ENCODE results near the gene ITPK1. TPM values are rescaled to one million over a fixed set of nuclear protein-coding genes. Genes with fewer than 3 reads are reported as not detected.

The ITPK1 gene
- total RNA-seq, 1 experiment from 2014 or later, result 88.6 TPM

DNA sequence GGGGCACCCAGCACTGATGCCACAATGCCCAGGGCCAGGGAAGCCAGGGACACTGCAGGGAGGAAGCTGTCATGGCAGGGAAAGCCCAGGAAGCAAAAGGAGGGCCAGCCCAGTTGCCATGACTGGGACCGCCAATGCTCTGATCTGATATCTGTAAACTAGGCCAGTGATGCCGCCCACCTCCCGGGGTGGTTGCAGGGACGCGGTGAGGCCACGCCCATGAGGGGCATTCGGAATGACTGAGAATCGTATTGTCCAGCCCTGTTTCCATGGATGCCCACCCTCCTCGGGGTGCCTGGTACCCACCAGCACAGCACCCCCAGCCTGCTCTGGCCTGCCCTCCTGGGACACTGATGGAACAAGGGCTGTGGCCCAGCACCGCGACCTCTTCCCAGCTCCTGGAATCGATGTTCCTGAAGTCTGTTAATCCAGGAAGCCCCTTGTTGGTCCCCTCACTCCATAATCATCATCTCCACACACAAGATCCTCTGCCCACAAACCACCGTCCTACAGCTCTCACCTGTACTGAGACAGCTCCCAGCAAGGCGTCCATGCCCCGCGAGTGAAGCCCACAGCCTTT is 144.0 kb downstream of the ITPK1 start:
- Histone ChIP-seq H2AFZ (no peak overlapping the region), H3K4me2 (no peak overlapping the region), H4K20me1 (ENCODE audit: insufficient read depth) (no peaks in the 10 kb centered on the region; the same call in none of the 2 replicates), H3K27me3 (ENCODE audit: insufficient read depth, low read depth) (no peaks in the 10 kb centered on the region), H3K4me1 (replicated peaks; ENCODE audit: insufficient read depth) (no peaks in the 10 kb centered on the region), H3K79me2 (ENCODE audit: low read depth) (peaks cover 17% of the 10 kb centered on the region; the same call in 1 of the 2 replicates), H3K27ac (no peak overlapping the region), H3K9me2 (ENCODE audit: insufficient read depth) (no peaks in the 10 kb centered on the region), H3K36me3 (ENCODE audit: low read depth) (no peaks in the 10 kb centered on the region), H3K9me3 (ENCODE audit: insufficient read depth, low read depth) (no peaks in the 10 kb centered on the region), H3K4me3 (no peak overlapping the region), H3F3A (ENCODE audit: insufficient read depth, low read depth) (no peaks in the 10 kb centered on the region; the same call in 1 of the 2 replicates)
- intact Hi-C loops (cut with micrococcal nuclease; ENCODE audit: unreplicated experiment), result loop anchor here (2.0 kb wide), 1 partner anchor 167 kb away; no protein-coding TSS in a partner anchor
- no peak for DNase-seq
- CTCF ChIA-PET, result no interaction called here
- TF ChIP-seq EZH2 (IDR thresholded peaks at IDR 0.05; ENCODE audit: low read depth) (no peak), CTCF (conservative IDR thresholded peaks at IDR 0.05) (no peak)
- POLR2A ChIA-PET (ENCODE audit: unreplicated experiment), result no interaction called here
- BruUV-seq (replicated peaks), result no TSS peak

- Histone ChIP-seq H3K4me3 (no peak overlapping the region), H3K27ac (no peak overlapping the region), H3K27me3 (ENCODE audit: insufficient read depth, low read depth) (no peaks in the 10 kb centered on the region), H3K79me2 (ENCODE audit: low read depth) (peaks cover 23% of the 10 kb centered on the region), H2AFZ (no peak overlapping the region), H3K4me1 (replicated peaks; ENCODE audit: insufficient read depth) (no peaks in the 10 kb centered on the region), H3K36me3 (ENCODE audit: low read depth) (no peaks in the 10 kb centered on the region), H3K9me3 (ENCODE audit: insufficient read depth, low read depth) (no peaks in the 10 kb centered on the region), H3K4me2 (no peak overlapping the region), H4K20me1 (ENCODE audit: insufficient read depth) (no peaks in the 10 kb centered on the region; the same call in none of the 2 replicates), H3F3A (ENCODE audit: insufficient read depth, low read depth) (no peaks in the 10 kb centered on the region; the same call in 1 of the 2 replicates), H3K9me2 (ENCODE audit: insufficient read depth) (no peaks in the 10 kb centered on the region)
- POLR2A ChIA-PET (ENCODE audit: unreplicated experiment), result no interaction called here
- intact Hi-C loops (cut with micrococcal nuclease; ENCODE audit: unreplicated experiment), result no loop called here
- CTCF ChIA-PET, result no interaction called here
- BruUV-seq (replicated peaks), result no TSS peak
- no peak for DNase-seq
- TF ChIP-seq CTCF (conservative IDR thresholded peaks at IDR 0.05) (no peak), EZH2 (IDR thresholded peaks at IDR 0.05; ENCODE audit: low read depth) (no peak)
Measured at GRCh38 chr14:92970271-92970670, 145.5 kb downstream of the ITPK1 start.

DNA sequence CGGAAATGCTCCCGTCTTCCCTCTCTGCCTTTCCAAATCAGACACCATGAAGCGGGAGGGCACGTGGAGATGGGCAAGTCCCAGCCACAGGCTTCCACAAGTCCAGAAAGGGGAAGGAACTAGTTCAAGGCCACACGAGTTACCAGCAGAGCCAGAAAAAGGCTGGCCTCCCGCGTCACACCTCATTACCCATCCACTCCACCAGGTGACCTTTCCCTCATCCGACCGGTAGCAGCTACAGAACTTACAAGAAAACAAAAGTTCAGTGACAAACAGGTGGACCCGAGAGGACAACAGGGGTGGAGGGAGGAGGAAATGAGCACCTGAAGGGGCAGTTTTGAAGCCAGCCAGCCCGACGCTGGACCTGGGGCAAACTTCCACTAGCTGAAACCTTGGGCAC is 145.9 kb downstream of the ITPK1 start:
- Histone ChIP-seq H3K4me2 (no peak overlapping the region), H2AFZ (no peak overlapping the region), H3F3A (ENCODE audit: insufficient read depth, low read depth) (no peaks in the 10 kb centered on the region; the same call in 1 of the 2 replicates), H3K27me3 (ENCODE audit: insufficient read depth, low read depth) (no peaks in the 10 kb centered on the region), H3K9me2 (ENCODE audit: insufficient read depth) (no peaks in the 10 kb centered on the region), H3K79me2 (ENCODE audit: low read depth) (peaks cover 27% of the 10 kb centered on the region), H3K4me1 (replicated peaks; ENCODE audit: insufficient read depth) (no peaks in the 10 kb centered on the region), H3K9me3 (ENCODE audit: insufficient read depth, low read depth) (no peaks in the 10 kb centered on the region), H4K20me1 (ENCODE audit: insufficient read depth) (no peaks in the 10 kb centered on the region; the same call in none of the 2 replicates), H3K36me3 (ENCODE audit: low read depth) (no peaks in the 10 kb centered on the region), H3K4me3 (no peak overlapping the region), H3K27ac (no peak overlapping the region)
- intact Hi-C loops (cut with micrococcal nuclease; ENCODE audit: unreplicated experiment), result no loop called here
- DNase-seq, result no peak
- no TSS peak for BruUV-seq (replicated peaks)
- ChIA-PET CTCF (no interaction called here), POLR2A (ENCODE audit: unreplicated experiment) (no interaction called here)
- TF ChIP-seq CTCF (conservative IDR thresholded peaks at IDR 0.05), result no peak
- TF ChIP-seq EZH2 (IDR thresholded peaks at IDR 0.05; ENCODE audit: low read depth), result no peak
